Heart left ventricle (tissue), 16 donors: ENCODE measurements around the gene IGLL1. TPM values are rescaled to one million over a fixed set of nuclear protein-coding genes. Genes with fewer than 3 reads are reported as not detected.
A peak's percentile ranks its signal among the peaks of the same experiment; 100 is the strongest.

ENCODE experiments used
- ATAC-seq, 4 donors: fragments of 200-7000 bp; cut with Tn5 transposase; one replicate each; pipeline ENCODE4 v1.9.1; 2020 to 2022; ENCODE audit warnings: moderate library complexity in 4 of 4, mild to moderate bottlenecking in 3 of 4, moderate number of reproducible peaks in 1 of 4
- DNase-seq, 5 donors: peaks; one replicate each; pipeline ENCODE4 v3.0.0-alpha.2; 2020
- H3K27ac ChIP-seq, 12 donors: fragments of 200-600 bp; sonication (generic) in 4 of 12; one replicate each; pipeline versions ENCODE4 v1.5.0 to v1.8.0; 2016 to 2022; ENCODE audit warnings: mild to moderate bottlenecking in 2 of 12
- H3K27me3 ChIP-seq, 9 donors: fragments of 200-600 bp; sonication (generic) in 2 of 9; one replicate each; pipeline versions ENCODE4 v1.5.1 to v1.8.0; 2016 to 2022; ENCODE audit warnings: mild to moderate bottlenecking in 3 of 9
- H3K36me3 ChIP-seq, 9 donors: fragments of 200-600 bp; sonication (generic) in 2 of 9; one replicate each; pipeline versions ENCODE4 v1.5.0 to v1.8.0; 2018 to 2022; ENCODE audit warnings: mild to moderate bottlenecking in 2 of 9
- H3K4me1 ChIP-seq, 12 donors: fragments of 200-600 bp; sonication (generic) in 4 of 12; one replicate each; pipeline versions ENCODE4 v1.5.0 to v1.8.0; 2016 to 2022; ENCODE audit warnings: mild to moderate bottlenecking in 3 of 12
- H3K4me3 ChIP-seq, 12 donors: fragments of 200-600 bp; sonication (generic) in 4 of 12; one replicate each; pipeline versions ENCODE4 v1.5.0 to v1.8.0; 2017 to 2022; ENCODE audit warnings: mild to moderate bottlenecking in 9 of 12, moderate library complexity in 4 of 12
- H3K9me3 ChIP-seq, 12 donors: fragments of 200-600 bp; sonication (generic) in 4 of 12; one replicate each; pipeline versions ENCODE4 v1.5.0 to v1.8.0; 2016 to 2022; ENCODE audit warnings: mild to moderate bottlenecking in 1 of 12
- POLR2A ChIP-seq, 2 donors: fragments of 450-650 bp; IDR thresholded peaks; one replicate each; pipeline ENCODE4 v1.6.1; 2017; ENCODE audit warnings: antibody characterized with exemption in 2 of 2, mild to moderate bottlenecking in 2 of 2, moderate library complexity in 2 of 2
- WGBS, 4 donors: extraction: QIAGEN DNeasy Blood & Tissue Kit in 2 of 4; methylation state at CpG; one replicate each; pipeline versions ENCODE4 v1.1.5 to v1.1.7; 2013 to 2018; 5-methylcytosine and 5-hydroxymethylcytosine counted together
- intact Hi-C, 10 donors: fragments of 100-400 bp; cut with DNase I; formaldehyde crosslinking; loops; one replicate each; pipeline versions ENCODE4 v1.11.1 to v1.14.2; 2022
- polyA plus RNA-seq, 2 donors: library from polyadenylated mRNA; stranded (reverse); fragments of 200-250 nt; gene quantifications; one replicate each; pipeline ENCODE4 v1.2.3, GENCODE V29; 2013
- total RNA-seq, 9 donors: library from RNA; depleted of rRNA in 2 of 9; stranded (reverse); fragments of >200 nt in 2 of 9; fragmentation: NEBNext Ultra II Directional in 3 of 9; extraction: Animal tissue kit (Norgen Biotek cat#: 25700) in 3 of 9; gene quantifications; one replicate each; pipeline versions ENCODE4 v1.1.0 to v1.2.4, GENCODE V29; 2016 to 2023
- TF ChIP-seq, protein P1 (sequence below), 12 donors: fragments of 200-600 bp; sonication (generic) in 4 of 12; IDR thresholded peaks; one replicate each; pipeline versions ENCODE4 v1.5.0 to v1.8.0; 2018 to 2022; ENCODE audit warnings: antibody characterized with exemption in 12 of 12, mild to moderate bottlenecking in 5 of 12
- donor health status: ischemic (EF 13 %, LVEDD 7.1; RV severe dilation, severe dysfunction).
- donor health status: healthy with polysubstance abuse.
- donor health status: DM: no; HTN: yes; CAD: no.
- donor health status: DM: no; HTN: no; CAD: no.
- donor health status: ischemic (EF 25% LVEDD 6.9; RV normal size, moderate dysfunction).
- donor health status: ischemic (EF 25% LVEDD 5.7; RV mildly dilated, moderate dysfunction).
- donor health status: healthy.
- donor health status: DM: yes; HTN: yes; CAD: no.
- donor health status: ischemic (EF 35%, LVEDD 5.7; RV mildly dilated, moderate dysfunction).
- donor health status: nonischemic (EF 11% LVEDD 7.7; RV severe dilation, severe dysfunction).
- donor health status: DM: yes; HTN: yes; CAD: no.
- donor health status: PGD.
- donor health status: ischemic (EF 29% LVEDD 5.4; RV normal size, mild dysfunction).
- donor health status: nonischemic (EF 23%, LVEDD 6.1; RV moderate dilation, normal function).

The IGLL1 gene
- total and polyA plus RNA-seq, 11 donors = not detected

DNA sequence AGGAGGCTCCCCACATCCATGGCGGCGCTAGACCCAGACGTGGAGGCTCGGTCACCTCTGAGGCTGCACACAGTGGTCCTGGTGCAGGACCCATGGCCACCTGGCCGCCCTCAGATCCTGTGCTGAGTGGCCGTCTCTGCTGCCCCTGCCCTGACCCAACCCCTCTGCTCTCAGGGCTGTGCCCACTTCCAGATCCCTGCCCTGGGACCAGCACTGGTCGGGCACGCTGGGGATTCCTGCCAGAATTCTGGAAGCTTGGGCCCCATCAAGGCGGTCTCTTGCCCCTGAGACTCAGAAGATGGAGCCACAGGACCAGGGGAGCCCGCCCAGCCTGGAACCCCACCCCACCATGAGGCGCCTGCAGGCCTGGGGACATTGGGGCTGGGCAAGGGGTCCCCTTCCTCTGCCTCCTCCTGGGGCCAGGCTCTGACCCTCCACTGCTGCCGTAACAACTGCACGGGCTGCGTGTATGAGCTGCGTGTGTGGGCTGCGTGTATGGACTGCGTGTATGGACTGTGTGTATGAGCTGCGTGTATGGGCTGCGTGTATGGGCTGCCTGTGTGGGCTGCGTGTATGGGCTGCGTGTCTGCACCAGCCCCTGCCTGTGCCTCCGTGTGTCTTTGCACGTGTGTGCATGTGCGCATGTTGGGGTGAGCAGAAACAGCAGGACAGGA lies 48.7 kb downstream of the IGLL1 start:
- Histone ChIP-seq H3K4me1 (peaks cover 0 to 6% (median 0%) of the 10 kb centered on the region in 12 donors), H3K9me3 (no peaks in the 10 kb centered on the region), H3K4me3 (no peak overlapping the region), H3K27ac (no peak overlapping the region), H3K27me3 (no peaks in the 10 kb centered on the region), H3K36me3 (no peaks in the 10 kb centered on the region)
- DNase-seq (peak in 2 of 5 donors; percentile 9 to 56), ATAC-seq (no peak)
- intact Hi-C loops = loop anchor here in 7 of 10 donors (10.0 kb wide), 5 partner anchors 127 to 227 kb away; no protein-coding TSS in a partner anchor
- 92 to 95% (median 94%) methylated on average over 16 to 24 of the region's 24 CpGs for WGBS, 4 donors
- TF ChIP-seq POLR2A (IDR thresholded peaks at IDR 0.05) = no peak
- TF ChIP-seq, protein P1, sequence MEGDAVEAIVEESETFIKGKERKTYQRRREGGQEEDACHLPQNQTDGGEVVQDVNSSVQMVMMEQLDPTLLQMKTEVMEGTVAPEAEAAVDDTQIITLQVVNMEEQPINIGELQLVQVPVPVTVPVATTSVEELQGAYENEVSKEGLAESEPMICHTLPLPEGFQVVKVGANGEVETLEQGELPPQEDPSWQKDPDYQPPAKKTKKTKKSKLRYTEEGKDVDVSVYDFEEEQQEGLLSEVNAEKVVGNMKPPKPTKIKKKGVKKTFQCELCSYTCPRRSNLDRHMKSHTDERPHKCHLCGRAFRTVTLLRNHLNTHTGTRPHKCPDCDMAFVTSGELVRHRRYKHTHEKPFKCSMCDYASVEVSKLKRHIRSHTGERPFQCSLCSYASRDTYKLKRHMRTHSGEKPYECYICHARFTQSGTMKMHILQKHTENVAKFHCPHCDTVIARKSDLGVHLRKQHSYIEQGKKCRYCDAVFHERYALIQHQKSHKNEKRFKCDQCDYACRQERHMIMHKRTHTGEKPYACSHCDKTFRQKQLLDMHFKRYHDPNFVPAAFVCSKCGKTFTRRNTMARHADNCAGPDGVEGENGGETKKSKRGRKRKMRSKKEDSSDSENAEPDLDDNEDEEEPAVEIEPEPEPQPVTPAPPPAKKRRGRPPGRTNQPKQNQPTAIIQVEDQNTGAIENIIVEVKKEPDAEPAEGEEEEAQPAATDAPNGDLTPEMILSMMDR (IDR thresholded peaks at IDR 0.05) = no peak

DNA sequence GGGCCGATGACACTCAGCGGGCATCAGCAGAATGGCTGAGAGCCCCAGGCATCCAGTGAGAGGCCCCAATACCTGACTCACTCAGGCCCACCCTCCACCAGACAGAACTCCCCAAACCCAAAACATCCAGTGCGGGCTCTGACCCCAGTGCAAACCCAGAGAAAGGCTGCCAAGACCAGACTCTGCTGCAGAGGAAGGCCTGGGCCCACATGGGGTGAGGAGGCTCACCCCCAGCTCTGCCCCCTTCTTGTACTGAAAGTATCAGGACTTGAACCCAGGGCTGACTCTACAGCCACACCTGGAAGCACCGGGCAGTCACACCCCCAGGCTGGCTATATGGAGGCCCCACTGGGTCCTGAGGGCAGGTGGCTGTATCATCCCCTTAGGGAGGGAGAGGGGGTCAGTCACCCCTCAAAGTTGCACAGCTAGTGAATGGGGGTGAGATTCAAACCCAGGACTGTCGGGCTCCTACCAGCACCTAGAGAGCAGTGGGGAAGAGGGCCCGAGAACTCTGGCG lies 49.3 kb downstream of the IGLL1 start:
- 88 to 100% (median 96%) methylated on average over 3 to 7 of the region's 7 CpGs for WGBS, 4 donors
- H3K36me3 ChIP-seq = no peaks in the 10 kb centered on the region
- H3K9me3 ChIP-seq = no peaks in the 10 kb centered on the region
- no peak overlapping the region for H3K4me3 ChIP-seq
- no peak for ATAC-seq
- no peak overlapping the region for H3K27ac ChIP-seq
- no peaks in the 10 kb centered on the region for H3K27me3 ChIP-seq
- H3K4me1 ChIP-seq = peaks cover 0 to 8% (median 0%) of the 10 kb centered on the region in 12 donors
- intact Hi-C loops = loop anchor here in 7 of 10 donors (10.0 kb wide), 5 partner anchors 126 to 226 kb away; no protein-coding TSS in a partner anchor
- TF ChIP-seq POLR2A (IDR thresholded peaks at IDR 0.05) = no peak
- TF ChIP-seq, protein P1 (IDR thresholded peaks at IDR 0.05) = no peak
- peak in 2 of 5 donors; percentile 8 to 17 for DNase-seq

DNA sequence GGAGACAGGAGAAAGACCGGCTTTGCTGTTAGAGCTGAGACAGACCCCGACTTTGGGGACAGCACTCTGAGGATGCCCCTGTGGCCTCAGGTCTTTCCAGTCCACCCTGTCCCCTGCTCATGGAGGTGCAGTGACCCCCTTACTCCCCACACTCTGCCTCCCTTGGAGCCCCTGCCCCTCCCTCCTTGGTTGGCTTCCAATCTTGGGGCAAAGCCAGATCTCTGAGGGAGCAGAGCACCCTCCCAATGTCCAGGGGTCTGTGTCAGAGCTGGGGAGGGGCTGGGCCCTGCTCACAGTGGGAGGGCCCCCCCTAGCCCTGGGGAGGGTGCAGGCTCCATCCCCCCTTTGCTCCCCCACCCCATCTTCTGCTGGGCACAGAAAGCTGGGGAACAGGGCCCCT lies 50.0 kb downstream of the IGLL1 start:
- Histone ChIP-seq H3K9me3 (no peaks in the 10 kb centered on the region), H3K27me3 (no peaks in the 10 kb centered on the region), H3K4me3 (no peak overlapping the region), H3K27ac (no peak overlapping the region), H3K36me3 (no peaks in the 10 kb centered on the region), H3K4me1 (peaks cover 0 to 8% (median 0%) of the 10 kb centered on the region in 12 donors)
- WGBS, 4 donors = 78 to 90% (median 88%) methylated on average over 2 of the region's 2 CpGs
- intact Hi-C loops = loop anchor here in 7 of 10 donors (10.0 kb wide), 5 partner anchors 125 to 225 kb away; no protein-coding TSS in a partner anchor
- DNase-seq (peak in 2 of 5 donors; percentile 4 to 26), ATAC-seq (no peak)
- TF ChIP-seq POLR2A (IDR thresholded peaks at IDR 0.05) = no peak
- TF ChIP-seq, protein P1 (IDR thresholded peaks at IDR 0.05) = no peak
